OCI-LY1 (cell line): ENCODE data around the gene MAP7D2.

ENCODE experiments used
- H2AFZ ChIP-seq: fragments of 200-600 bp; sonication (generic), shearing (Covaris generic); 2 replicates; pipeline ENCODE4 v1.6.0; 2014; ENCODE audit warnings: antibody characterized with exemption, mild to moderate bottlenecking, low read length
- H3F3A ChIP-seq: fragments of 200-600 bp; sonication (generic), shearing (Covaris generic); 2 replicates; pipeline ENCODE4 v1.6.0; 2014; ENCODE audit warnings: mild to moderate bottlenecking, antibody characterized with exemption, low read length, moderate library complexity; ENCODE audit not compliant: insufficient read depth
- H3K27ac ChIP-seq: fragments of 200-600 bp; sonication (generic); 2 replicates; pipeline ENCODE4 v1.5.1; 2014; ENCODE audit warnings: low read length, mixed run types, mild to moderate bottlenecking, low read depth; ENCODE audit not compliant: poor library complexity, severe bottlenecking
- H3K27me3 ChIP-seq: fragments of 200-600 bp; sonication (generic); 2 replicates; pipeline ENCODE4 v1.6.0; 2014; ENCODE audit warnings: antibody characterized with exemption, mild to moderate bottlenecking, low read length, moderate library complexity; ENCODE audit not compliant: insufficient read depth
- H3K36me3 ChIP-seq: fragments of 200-600 bp; sonication (generic); 2 replicates; pipeline ENCODE4 v1.6.1; 2014; ENCODE audit warnings: mild to moderate bottlenecking, antibody characterized with exemption, low read length, moderate library complexity, mixed read lengths; ENCODE audit not compliant: insufficient read depth
- H3K4me1 ChIP-seq: fragments of 200-600 bp; sonication (generic); 2 replicates; pipeline ENCODE4 v1.5.1; 2014; ENCODE audit warnings: mild to moderate bottlenecking, low read length, moderate library complexity; ENCODE audit not compliant: insufficient read depth, severe bottlenecking
- H3K4me2 ChIP-seq: fragments of 200-600 bp; sonication (generic), shearing (Covaris generic); 2 replicates; pipeline ENCODE4 v1.6.1; 2014; ENCODE audit warnings: low read length
- H3K4me3 ChIP-seq: fragments of 200-600 bp; sonication (generic); 2 replicates; pipeline ENCODE4 v1.5.1; 2014; ENCODE audit warnings: low read length, low read depth, mild to moderate bottlenecking, mixed read lengths; ENCODE audit not compliant: poor library complexity, severe bottlenecking
- H3K79me2 ChIP-seq: fragments of 200-600 bp; shearing (Covaris generic); 2 replicates; pipeline ENCODE4 v1.6.1; 2016; ENCODE audit warnings: mixed run types, low read length, mixed read lengths; ENCODE audit not compliant: insufficient read depth
- H3K9ac ChIP-seq: fragments of 200-600 bp; sonication (generic), shearing (Covaris generic); 2 replicates; pipeline ENCODE4 v1.6.1; 2014; ENCODE audit warnings: mild to moderate bottlenecking, low read length, mixed read lengths
- H3K9me2 ChIP-seq: fragments of 200-600 bp; sonication (generic), shearing (Covaris generic); 2 replicates; pipeline ENCODE4 v1.6.1; 2014; ENCODE audit warnings: low read depth, mild to moderate bottlenecking, low read length, mixed read lengths
- H3K9me3 ChIP-seq: fragments of 200-600 bp; shearing (Covaris generic); 2 replicates; pipeline ENCODE4 v1.6.1; 2014; ENCODE audit warnings: low read length, mixed read lengths
- H4K20me1 ChIP-seq: fragments of 200-600 bp; sonication (generic), shearing (Covaris generic); 2 replicates; pipeline ENCODE4 v1.6.0; 2016; ENCODE audit warnings: mild to moderate bottlenecking, low read length; ENCODE audit not compliant: insufficient read depth
- CTCF ChIP-seq: fragments of 200-600 bp; sonication (generic), shearing (Covaris generic); IDR thresholded peaks from 2 replicates; pipeline ENCODE4 v1.5.1; 2017; ENCODE audit warnings: mild to moderate bottlenecking, antibody characterized with exemption, low read length, moderate library complexity, mixed read lengths
- EZH2 ChIP-seq: fragments of 200-600 bp; sonication (generic), shearing (Covaris generic); IDR thresholded peaks from 2 replicates; pipeline ENCODE4 v1.8.0; 2017; ENCODE audit warnings: borderline replicate concordance, mixed run types, mild to moderate bottlenecking, antibody characterized with exemption, low read length, moderate library complexity, mixed read lengths

The MAP7D2 gene

GRCh38 chrX:20053537-20053936, 63.2 kb downstream of the MAP7D2 start:
- no peak overlapping the region for H3K4me2 ChIP-seq
- no peak overlapping the region for H3K27ac ChIP-seq
- H3K27me3 ChIP-seq, result no peaks in the 10 kb centered on the region
- H3K4me3 ChIP-seq, result no peak overlapping the region
- H3F3A ChIP-seq, result no peaks in the 10 kb centered on the region
- no peaks in the 10 kb centered on the region for H4K20me1 ChIP-seq
- H3K9me3 ChIP-seq, result no peaks in the 10 kb centered on the region
- no peaks in the 10 kb centered on the region for H3K4me1 ChIP-seq
- TF ChIP-seq EZH2 (no peak), CTCF (no peak)
- H3K36me3 ChIP-seq, result no peaks in the 10 kb centered on the region
- H3K79me2 ChIP-seq, result no peaks in the 10 kb centered on the region
- no peak overlapping the region for H3K9ac ChIP-seq
- no peak overlapping the region for H2AFZ ChIP-seq
- H3K9me2 ChIP-seq, result no peaks in the 10 kb centered on the region

GRCh38 chrX:20046864-20047263, 69.8 kb downstream of the MAP7D2 start:
- no peaks in the 10 kb centered on the region for H3K27me3 ChIP-seq
- TF ChIP-seq CTCF, result no peak
- no peak for TF ChIP-seq EZH2
- H3K27ac ChIP-seq, result no peak overlapping the region
- H3K9me2 ChIP-seq, result no peaks in the 10 kb centered on the region
- H3K36me3 ChIP-seq, result no peaks in the 10 kb centered on the region
- H4K20me1 ChIP-seq, result no peaks in the 10 kb centered on the region
- no peaks in the 10 kb centered on the region for H3F3A ChIP-seq
- H3K79me2 ChIP-seq, result no peaks in the 10 kb centered on the region
- H2AFZ ChIP-seq, result no peak overlapping the region
- H3K4me2 ChIP-seq, result no peak overlapping the region
- H3K4me1 ChIP-seq, result no peaks in the 10 kb centered on the region
- no peaks in the 10 kb centered on the region for H3K9me3 ChIP-seq
- no peak overlapping the region for H3K9ac ChIP-seq
- H3K4me3 ChIP-seq, result no peak overlapping the region

- no peak overlapping the region for H2AFZ ChIP-seq
- H3K79me2 ChIP-seq, result no peaks in the 10 kb centered on the region
- H3K4me2 ChIP-seq, result no peak overlapping the region
- H3K36me3 ChIP-seq, result no peaks in the 10 kb centered on the region
- H4K20me1 ChIP-seq, result no peaks in the 10 kb centered on the region
- no peak overlapping the region for H3K4me3 ChIP-seq
- H3K9me2 ChIP-seq, result no peaks in the 10 kb centered on the region
- no peaks in the 10 kb centered on the region for H3F3A ChIP-seq
- no peak for TF ChIP-seq EZH2
- TF ChIP-seq CTCF, result no peak
- H3K27me3 ChIP-seq, result no peaks in the 10 kb centered on the region
- no peak overlapping the region for H3K9ac ChIP-seq
- H3K4me1 ChIP-seq, result no peaks in the 10 kb centered on the region
- H3K9me3 ChIP-seq, result no peaks in the 10 kb centered on the region
- no peak overlapping the region for H3K27ac ChIP-seq
Observed at GRCh38 chrX:20046223-20046622, 70.5 kb downstream of the MAP7D2 start.
